K562 (cell line): ENCODE data around the gene PES1. TPM values are rescaled to one million over a fixed set of nuclear protein-coding genes. Genes with fewer than 3 reads are reported as not detected.

Experiments
- ATAC-seq: fragments of 200-7000 bp; cut with Tn5 transposase; 3 replicates; pipeline ENCODE4 v1.9.1; 2020; ENCODE audit warnings: moderate library complexity
- BruUV-seq: library from RNA; stranded (reverse); fragments of 400-500 nt; replicated peaks from 2 replicates; lab custom pipeline; 2021; lab: Mats Ljungman, UMichigan
- CTCF ChIA-PET: fragments of 300-600 bp; formaldehyde crosslinking; extraction: SDS; loops from one replicate; lab custom pipeline; 2021; ENCODE audit warnings: low intra/inter-chr PET ratio; lab: Yijun Ruan, JAX
- POLR2A ChIA-PET: fragments of 300-600, 350-650 bp; sonication (Branson Sonifier 250); formaldehyde crosslinking; extraction: SDS; loops from one replicate; lab custom pipeline; 2021; ENCODE audit warnings: antibody characterized with exemption, inconsistent platforms; lab: Yijun Ruan, JAX
- DNase-seq, 4 experiments: peaks; one replicate each; pipeline versions ENCODE4 v3.0.0 to v3.0.0-alpha.2; 2011 to 2018; ENCODE audit warnings: low spot score in 3 of 4, mixed read lengths in 3 of 4; ENCODE audit errors: extremely low read depth in 1 of 4
- FAIRE-seq: peaks from 2 replicates; lab custom pipeline; 2011; peaks lifted over from hg19 to GRCh38; lab: Jason Lieb, UNC
- H2AFZ ChIP-seq: 2 replicates; pipeline ENCODE4 v1.6.0; 2011; ENCODE audit warnings: low read depth, low read length, control low read depth, inconsistent platforms
- H3K27ac ChIP-seq: fragments of 200-600 bp; 3 replicates; pipeline ENCODE4 v1.8.0; 2011; ENCODE audit warnings: low read depth, mild to moderate bottlenecking, control low read depth, inconsistent platforms, low read length, moderate library complexity, mixed read lengths; ENCODE audit errors: extremely low read depth
- H3K27me3 ChIP-seq, 2 experiments: fragments of 300-600 bp in 1 of 2; 2 replicates in 1 of 2; 3 replicates in 1 of 2; pipeline versions ENCODE4 v1.6.0 to v1.8.0; 2011; ENCODE audit warnings: inconsistent platforms in 2 of 2, low read length in 2 of 2, mild to moderate bottlenecking in 1 of 2, mixed read lengths in 1 of 2, moderate library complexity in 1 of 2; ENCODE audit not compliant: control insufficient read depth in 2 of 2, insufficient read depth in 2 of 2
- H3K36me3 ChIP-seq: fragments of 300-600 bp; 3 replicates; pipeline ENCODE4 v1.8.0; 2011; ENCODE audit warnings: mild to moderate bottlenecking, low read length, inconsistent platforms; ENCODE audit not compliant: control insufficient read depth, insufficient read depth
- H3K4me1 ChIP-seq, 2 experiments: fragments of 200-600 bp in 1 of 2; replicated peaks in 1 of 2; 2 replicates in 1 of 2; 3 replicates in 1 of 2; pipeline versions ENCODE4 v1.5.1 to v1.8.0; 2011; ENCODE audit warnings: inconsistent platforms in 2 of 2, low read length in 2 of 2, mild to moderate bottlenecking in 1 of 2, mixed read lengths in 1 of 2, moderate library complexity in 1 of 2; ENCODE audit not compliant: control insufficient read depth in 2 of 2, insufficient read depth in 2 of 2
- H3K4me2 ChIP-seq: 2 replicates; pipeline ENCODE4 v1.6.1; 2011; ENCODE audit warnings: low read length, control low read depth, inconsistent platforms, mixed read lengths; ENCODE audit not compliant: insufficient read depth
- H3K4me3 ChIP-seq: fragments of 200-600 bp; sonication (generic), shearing (Covaris generic); 2 replicates; pipeline ENCODE4 v1.5.1; 2016; ENCODE audit warnings: control low read depth, inconsistent platforms
- H3K79me2 ChIP-seq: fragments of 200-600 bp; 3 replicates; pipeline ENCODE4 v1.8.0; 2011; ENCODE audit warnings: low read length, inconsistent platforms; ENCODE audit not compliant: control insufficient read depth, insufficient read depth
- H3K9ac ChIP-seq, 2 experiments: 2 replicates each; pipeline versions ENCODE4 v1.6.0 to v1.6.1; 2011; ENCODE audit warnings: low read depth in 2 of 2, low read length in 2 of 2, control low read depth in 1 of 2, inconsistent platforms in 1 of 2, mild to moderate bottlenecking in 1 of 2, mixed read lengths in 1 of 2; ENCODE audit not compliant: insufficient read depth in 1 of 2
- H3K9me1 ChIP-seq: one replicate; pipeline ENCODE4 v1.6.0; 2011; ENCODE audit warnings: inconsistent platforms, mild to moderate bottlenecking, low read length, moderate library complexity; ENCODE audit not compliant: control insufficient read depth, insufficient read depth
- H3K9me3 ChIP-seq: replicated peaks from 2 replicates; pipeline ENCODE4 v1.5.1; 2011; ENCODE audit warnings: low read depth, low read length, inconsistent platforms; ENCODE audit not compliant: control insufficient read depth, insufficient read depth
- H4K20me1 ChIP-seq: replicated peaks from 2 replicates; pipeline ENCODE4 v1.6.1; 2011; ENCODE audit warnings: low read length, inconsistent platforms, mixed read lengths; ENCODE audit not compliant: control insufficient read depth, insufficient read depth
- C11orf30 ChIP-seq: fragments of 450-650 bp; IDR thresholded peaks from 2 replicates; pipeline ENCODE4 v1.6.1; 2016; ENCODE audit warnings: low read depth, mild to moderate bottlenecking
- CHCHD3 ChIP-seq: fragments of 250-450 bp; sonication (Bioruptor Pico); IDR thresholded peaks from 2 replicates; pipeline ENCODE4 v2.1.2; 2022; ENCODE audit warnings: mild to moderate bottlenecking
- CTCFL ChIP-seq: IDR thresholded peaks from 2 replicates; pipeline ENCODE4 v1.6.1; 2011; ENCODE audit warnings: borderline replicate concordance, low read depth, mild to moderate bottlenecking, moderate library complexity, low read length; ENCODE audit not compliant: insufficient read depth, poor library complexity, severe bottlenecking
- ETV1 ChIP-seq: fragments of 450-650 bp; conservative IDR thresholded peaks from 2 replicates; pipeline ENCODE4 v1.6.1; 2016; ENCODE audit warnings: missing genetic modification characterization, control low read depth, low read depth, missing compliant biosample characterization
- LARP7 ChIP-seq: fragments of 450-650 bp; IDR thresholded peaks from 2 replicates; pipeline ENCODE4 v1.6.1; 2016
- MEF2D ChIP-seq: conservative IDR thresholded peaks from 2 replicates; pipeline ENCODE4 v1.6.1; 2016; ENCODE audit warnings: low read depth, missing genetic modification characterization, missing compliant biosample characterization
- MTA3 ChIP-seq: fragments of 450-650 bp; formaldehyde crosslinking; IDR thresholded peaks from 2 replicates; pipeline ENCODE4 v1.6.1; 2017; ENCODE audit warnings: mild to moderate bottlenecking, borderline replicate concordance
- TBP ChIP-seq: optimal IDR thresholded peaks from 2 replicates; pipeline ENCODE3; 2011; ENCODE audit warnings: low read depth, low read length, improper control_type of control experiment
- ZC3H11A ChIP-seq: IDR thresholded peaks from 2 replicates; pipeline ENCODE4 v1.6.1; 2012; ENCODE audit warnings: low read depth, low read length, improper control_type of control experiment
- ZNF175 ChIP-seq: fragments of 200-800 bp; sonication (Bioruptor generic); IDR thresholded peaks from 2 replicates; pipeline ENCODE4 v1.6.1; 2016; ENCODE audit warnings: low read depth, mild to moderate bottlenecking, missing genetic modification characterization, missing compliant biosample characterization
- ZNF274 ChIP-seq: IDR thresholded peaks from 2 replicates; pipeline ENCODE4 v1.6.1; 2011; ENCODE audit warnings: low read depth, mild to moderate bottlenecking, low read length, moderate library complexity, borderline replicate concordance
- ZNF780A ChIP-seq: fragments of 250-450 bp; sonication (Bioruptor Pico); IDR thresholded peaks from 2 replicates; pipeline ENCODE4 v1.5.0; 2021; ENCODE audit warnings: mild to moderate bottlenecking
- WGBS: fragments of 100-300 bp; shearing (Covaris generic); methylation state at CpG from one replicate; pipeline ENCODE4 v1.1.6; 2016; ENCODE audit warnings: low coverage, mixed read lengths; ENCODE audit not compliant: insufficient coverage; ENCODE audit errors: missing lambda C conversion rate; 5-methylcytosine and 5-hydroxymethylcytosine counted together
- in situ Hi-C: fragments of 300-500 bp; cut with MboI; formaldehyde crosslinking; loops from 4 replicates; pipeline ENCODE4 v1.15.0; 2018; ENCODE audit warnings: inconsistent platforms, mixed read lengths
- intact Hi-C: fragments of 100-400 bp; cut with micrococcal nuclease; formaldehyde crosslinking; loops from 2 replicates; pipeline ENCODE4 v1.14.2; 2022
- polyA plus RNA-seq, 8 experiments: library from polyadenylated mRNA; depleted of rRNA in 4 of 8; stranded (reverse) in 5 of 8; unstranded in 3 of 8; fragments of >200 nt; fragmentation: Nextera tagmentation in 2 of 8; fragmentation: Illumina TruSeq in 1 of 8; extraction: Ambion mirVana in 2 of 8; extraction: Trizol in 1 of 8; gene quantifications; 2 replicates each; pipeline versions ENCODE4 v1.2.1 to v1.2.3, GENCODE V29; 2011 to 2014; ENCODE audit warnings: inconsistent platforms in 1 of 8, missing spikeins in 1 of 8
- total RNA-seq, 7 experiments: library from RNA; depleted of rRNA in 6 of 7; stranded (reverse); fragments of >200 nt in 6 of 7; fragmentation: Illumina TruSeq in 2 of 7; extraction: Trizol in 2 of 7; gene quantifications; 2 replicates each; pipeline versions ENCODE4 v1.2.1 to v1.2.3, GENCODE V29; 2011 to 2021; ENCODE audit warnings: low replicate concordance in 1 of 7

The PES1 gene
- total and polyA plus RNA-seq, 9 of the 15 experiments (the other 6 are each of a cell fraction or from before 2014, with no cell fraction given): 6.5 to 158 (median 94.3) TPM

- H2AFZ ChIP-seq: no peak overlapping the region
- no peak overlapping the region for H3K4me2 ChIP-seq
- no peaks in the 10 kb centered on the region for H3K9me1 ChIP-seq
- WGBS: 65% methylated on average over 8 of the region's 8 CpGs
- TF ChIP-seq ZNF780A (CRISPR knock-in tag) (no peak), CHCHD3 (CRISPR knock-in tag) (no peak), CTCFL (no peak), LARP7 (no peak), ETV1 (no peak), C11orf30 (no peak), MTA3 (no peak), ZC3H11A (no peak), MEF2D (tag) (no peak), ZNF274 (no peak), TBP (no peak), ZNF175 (CRISPR knock-in tag) (no peak)
- TF ChIP-seq, all 486 proteins: peak for 0
- in situ Hi-C loops: no loop called here
- ChIA-PET CTCF (no interaction called here), POLR2A (no interaction called here)
- no peaks in the 10 kb centered on the region for H3K36me3 ChIP-seq
- H3K4me1 ChIP-seq: peaks cover 0 to 27% of the 10 kb centered on the region in 2 experiments; a peak in 3 of 5 replicates
- no peak overlapping the region for H3K4me3 ChIP-seq
- no peaks in the 10 kb centered on the region for H3K9me3 ChIP-seq
- no peaks in the 10 kb centered on the region for H4K20me1 ChIP-seq
- no peaks in the 10 kb centered on the region for H3K79me2 ChIP-seq
- no peak for DNase-seq
- H3K9ac ChIP-seq: no peak overlapping the region
- no peaks in the 10 kb centered on the region for H3K27me3 ChIP-seq
- intact Hi-C loops: no loop called here
- no TSS peak for BruUV-seq
- H3K27ac ChIP-seq: no peak overlapping the region
- FAIRE-seq: no peak
- no peak for ATAC-seq
These were observed 34.5 kb downstream of the PES1 start for GRCh38 chr22:30557243-30557642.
